ENCODE results near the gene SAPCD2. TPM values are rescaled to one million over a fixed set of nuclear protein-coding genes. Genes with fewer than 3 reads are reported as not detected.
A peak's percentile ranks its signal among the peaks of the same experiment; 100 is the strongest.

The SAPCD2 gene
- total and polyA plus RNA-seq, 9 of the 15 experiments (the other 6 are each of a cell fraction or from before 2014, with no cell fraction given), result 3.4 to 91.8 (median 18.8) TPM

GRCh38 chr9:137022662-137023008 is 47.7 kb downstream of the SAPCD2 start:
- H3K9me1 ChIP-seq (ENCODE audit: control insufficient read depth, insufficient read depth, low read length), result no peaks in the 10 kb centered on the region
- peaks cover 3% of the 10 kb centered on the region; the same call in 1 of the 3 replicates for H3K79me2 ChIP-seq (ENCODE audit: control insufficient read depth, insufficient read depth, low read length)
- no peaks in the 10 kb centered on the region for H3K36me3 ChIP-seq (ENCODE audit: control insufficient read depth, insufficient read depth, low read length)
- in situ Hi-C loops (cut with MboI), result no loop called here
- H3K9ac ChIP-seq (ENCODE audit: insufficient read depth in 1 of 2, low read depth in 2 of 2, low read length in 2 of 2), result peak overlapping the region in 1 of 2 experiments; percentile 11; a peak in 2 of 4 replicates
- FAIRE-seq (no peak), DNase-seq (ENCODE audit: extremely low read depth in 1 of 4, low spot score in 3 of 4) (no peak), ATAC-seq (no peak)
- TF ChIP-seq SPI1 (IDR thresholded peaks at IDR 0.05; ENCODE audit: borderline replicate concordance, low read depth, low read length) (no peak), RBBP5 (IDR thresholded peaks at IDR 0.05; ENCODE audit: borderline replicate concordance, insufficient read depth, low read length, poor library complexity, severe bottlenecking) (peak; percentile 21), ZNF589 (CRISPR knock-in tag; IDR thresholded peaks at IDR 0.05; ENCODE audit: low read depth) (no peak), NCOA2 (IDR thresholded peaks at IDR 0.05; ENCODE audit: partially characterized antibody in 2 of 2) (no peak), EZH2 (IDR thresholded peaks at IDR 0.05; ENCODE audit: borderline replicate concordance, low read depth, low read length) (no peak), ZNF224 (CRISPR knock-in tag; IDR thresholded peaks at IDR 0.05) (0 out of 2 replicates have a peak, but pooled peaks have one; percentile 49), FIP1L1 (IDR thresholded peaks at IDR 0.05; ENCODE audit: low read depth, low read length, poor library complexity, severe bottlenecking) (peak; percentile 7), HNRNPL (IDR thresholded peaks at IDR 0.05; ENCODE audit: low read depth, low read length) (peak; percentile 63; the same call in 1 of the 2 replicates)
- TF ChIP-seq, protein P1, sequence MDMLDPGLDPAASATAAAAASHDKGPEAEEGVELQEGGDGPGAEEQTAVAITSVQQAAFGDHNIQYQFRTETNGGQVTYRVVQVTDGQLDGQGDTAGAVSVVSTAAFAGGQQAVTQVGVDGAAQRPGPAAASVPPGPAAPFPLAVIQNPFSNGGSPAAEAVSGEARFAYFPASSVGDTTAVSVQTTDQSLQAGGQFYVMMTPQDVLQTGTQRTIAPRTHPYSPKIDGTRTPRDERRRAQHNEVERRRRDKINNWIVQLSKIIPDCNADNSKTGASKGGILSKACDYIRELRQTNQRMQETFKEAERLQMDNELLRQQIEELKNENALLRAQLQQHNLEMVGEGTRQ (CRISPR knock-in tag; IDR thresholded peaks at IDR 0.05), result no peak
- TF ChIP-seq, protein P2, sequence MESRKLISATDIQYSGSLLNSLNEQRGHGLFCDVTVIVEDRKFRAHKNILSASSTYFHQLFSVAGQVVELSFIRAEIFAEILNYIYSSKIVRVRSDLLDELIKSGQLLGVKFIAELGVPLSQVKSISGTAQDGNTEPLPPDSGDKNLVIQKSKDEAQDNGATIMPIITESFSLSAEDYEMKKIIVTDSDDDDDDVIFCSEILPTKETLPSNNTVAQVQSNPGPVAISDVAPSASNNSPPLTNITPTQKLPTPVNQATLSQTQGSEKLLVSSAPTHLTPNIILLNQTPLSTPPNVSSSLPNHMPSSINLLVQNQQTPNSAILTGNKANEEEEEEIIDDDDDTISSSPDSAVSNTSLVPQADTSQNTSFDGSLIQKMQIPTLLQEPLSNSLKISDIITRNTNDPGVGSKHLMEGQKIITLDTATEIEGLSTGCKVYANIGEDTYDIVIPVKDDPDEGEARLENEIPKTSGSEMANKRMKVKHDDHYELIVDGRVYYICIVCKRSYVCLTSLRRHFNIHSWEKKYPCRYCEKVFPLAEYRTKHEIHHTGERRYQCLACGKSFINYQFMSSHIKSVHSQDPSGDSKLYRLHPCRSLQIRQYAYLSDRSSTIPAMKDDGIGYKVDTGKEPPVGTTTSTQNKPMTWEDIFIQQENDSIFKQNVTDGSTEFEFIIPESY (CRISPR knock-in tag; IDR thresholded peaks at IDR 0.05), result peak; percentile 76; the same call in 1 of the 2 replicates
- no peaks in the 10 kb centered on the region for H3K9me3 ChIP-seq (replicated peaks; ENCODE audit: control insufficient read depth, insufficient read depth, low read depth, low read length)
- H3K4me2 ChIP-seq (ENCODE audit: insufficient read depth, low read length), result peak overlapping the region; percentile 18; the same call in 1 of the 2 replicates
- no peak overlapping the region for H3K4me3 ChIP-seq
- ChIA-PET CTCF (ENCODE audit: low intra/inter-chr PET ratio) (no interaction called here), POLR2A (interaction anchor here (0.6 to 1.1 kb wide), 5 partner anchors 12 to 1574 kb away, joined by 3 to 4 read pairs (median 3); partner anchors contain the start of gene PTGDS)
- H3K27me3 ChIP-seq (ENCODE audit: control insufficient read depth in 2 of 2, insufficient read depth in 2 of 2, low read length in 2 of 2), result no peaks in the 10 kb centered on the region
- 0 out of 2 replicates have a peak, but pooled peaks cover 5% of the 10 kb centered on the region for H4K20me1 ChIP-seq (replicated peaks; ENCODE audit: control insufficient read depth, insufficient read depth, low read length)
- peaks cover 8 to 91% of the 10 kb centered on the region in 2 experiments for H3K4me1 ChIP-seq (replicated peaks in 1 of 2; ENCODE audit: control insufficient read depth in 2 of 2, insufficient read depth in 2 of 2, low read length in 2 of 2)
- H2AFZ ChIP-seq (ENCODE audit: low read depth, low read length), result no peak overlapping the region
- 97% methylated on average over 6 of the region's 23 CpGs for WGBS (ENCODE audit: insufficient coverage, low coverage, missing lambda C conversion rate)
- intact Hi-C loops (cut with micrococcal nuclease), result no loop called here
- H3K27ac ChIP-seq (ENCODE audit: extremely low read depth, low read depth, low read length), result no peak overlapping the region
- BruUV-seq (replicated peaks), result no TSS peak

Data from K562 (cell line).